HepG2 (cell line): ENCODE data around the gene BBS9. TPM values are rescaled to one million over a fixed set of nuclear protein-coding genes. Genes with fewer than 3 reads are reported as not detected.

Experiments
- ATAC-seq: fragments of 200-7000 bp; cut with Tn5 transposase; 3 replicates; pipeline ENCODE4 v1.9.1; 2020; ENCODE audit warnings: mild to moderate bottlenecking, moderate library complexity
- BruUV-seq: library from RNA; stranded (reverse); fragments of 400-500 nt; replicated peaks from 2 replicates; lab custom pipeline; 2021; lab: Mats Ljungman, UMichigan
- CTCF ChIA-PET: fragments of 300-600 bp; formaldehyde crosslinking; extraction: SDS; loops from one replicate; lab custom pipeline; 2021; ENCODE audit warnings: low total read pairs, inconsistent platforms, low intra/inter-chr PET ratio; lab: Yijun Ruan, JAX
- POLR2A ChIA-PET: fragments of 350-600 bp; sonication (Branson Sonifier 250); formaldehyde crosslinking; loops from one replicate; lab custom pipeline; 2020; ENCODE audit warnings: antibody characterized with exemption, inconsistent platforms; lab: Yijun Ruan, JAX
- DNase-seq: peaks from one replicate; pipeline ENCODE4 v3.0.0-alpha.2; 2015; ENCODE audit warnings: low spot score
- FAIRE-seq: peaks from 3 replicates; lab custom pipeline; 2011; peaks lifted over from hg19 to GRCh38; lab: Jason Lieb, UNC
- H2AFZ ChIP-seq: one replicate; pipeline ENCODE4 v1.6.1; 2011; ENCODE audit warnings: low read length, inconsistent platforms
- H3K27ac ChIP-seq: fragments of 300-600 bp; 3 replicates; pipeline ENCODE4 v1.8.0; 2011; ENCODE audit warnings: mixed run types, mild to moderate bottlenecking, mixed read lengths, low read length, inconsistent platforms; ENCODE audit not compliant: insufficient read depth; ENCODE audit errors: extremely low read length
- H3K27me3 ChIP-seq, 2 experiments: fragments of 200-600 bp in 1 of 2; 2 replicates in 1 of 2; 3 replicates in 1 of 2; pipeline versions ENCODE4 v1.6.0 to v1.8.0; 2011; ENCODE audit warnings: low read length in 2 of 2, mild to moderate bottlenecking in 2 of 2, moderate library complexity in 2 of 2, inconsistent platforms in 1 of 2; ENCODE audit not compliant: insufficient read depth in 2 of 2, control insufficient read depth in 1 of 2
- H3K36me3 ChIP-seq, 2 experiments: fragments of 200-600 bp in 1 of 2; replicated peaks in 1 of 2; 2 replicates in 1 of 2; 3 replicates in 1 of 2; pipeline versions ENCODE4 v1.5.1 to v1.8.0; 2011; ENCODE audit warnings: low read length in 2 of 2, inconsistent platforms in 1 of 2; ENCODE audit not compliant: insufficient read depth in 2 of 2, control insufficient read depth in 1 of 2
- H3K4me1 ChIP-seq: 2 replicates; pipeline ENCODE4 v1.5.1; 2012; ENCODE audit warnings: low read length, inconsistent platforms; ENCODE audit not compliant: insufficient read depth
- H3K4me2 ChIP-seq: 2 replicates; pipeline ENCODE4 v1.6.0; 2011; ENCODE audit warnings: low read depth, low read length, inconsistent platforms
- H3K4me3 ChIP-seq, 3 experiments: fragments of 200-600 bp in 1 of 3; sonication (generic), shearing (Covaris generic) in 1 of 3; replicated peaks in 1 of 3; 2 replicates each; pipeline ENCODE4 v1.5.1; 2011 to 2016; ENCODE audit warnings: low read length in 3 of 3, inconsistent platforms in 2 of 3, low read depth in 2 of 3, mild to moderate bottlenecking in 2 of 3, control low read depth in 1 of 3, mixed read lengths in 1 of 3; ENCODE audit not compliant: insufficient read depth in 1 of 3
- H3K79me2 ChIP-seq: one replicate; pipeline ENCODE4 v1.6.1; 2011; ENCODE audit warnings: low read length, inconsistent platforms; ENCODE audit not compliant: insufficient read depth
- H3K9ac ChIP-seq: 2 replicates; pipeline ENCODE4 v1.6.0; 2011; ENCODE audit warnings: mild to moderate bottlenecking, low read depth, low read length, inconsistent platforms; ENCODE audit not compliant: insufficient read depth
- H3K9me3 ChIP-seq: 2 replicates; pipeline ENCODE4 v1.5.1; 2012; ENCODE audit warnings: mild to moderate bottlenecking, low read length
- H4K20me1 ChIP-seq: 2 replicates; pipeline ENCODE4 v1.6.0; 2011; ENCODE audit warnings: inconsistent platforms, mild to moderate bottlenecking, low read length, moderate library complexity; ENCODE audit not compliant: insufficient read depth
- CBX1 ChIP-seq: IDR thresholded peaks from one replicate; pipeline ENCODE4 v1.6.1; 2016; ENCODE audit warnings: antibody characterized with exemption, low read depth
- SMAD1 ChIP-seq: sonication (generic); formaldehyde crosslinking; IDR thresholded peaks from 2 replicates; pipeline ENCODE4 v1.4.0; 2020; ENCODE audit warnings: missing genetic modification reagents, low read depth, mild to moderate bottlenecking, borderline replicate concordance
- TCF7 ChIP-seq: sonication (generic); IDR thresholded peaks from 2 replicates; pipeline ENCODE4 v1.6.1; 2016; ENCODE audit warnings: antibody characterized with exemption, low read depth
- ZNF101 ChIP-seq: sonication (generic); formaldehyde crosslinking; IDR thresholded peaks from 2 replicates; pipeline ENCODE4 v1.4.0; 2020; ENCODE audit warnings: mild to moderate bottlenecking, low read depth, missing genetic modification reagents, borderline replicate concordance
- ZNF235 ChIP-seq: sonication (generic); formaldehyde crosslinking; IDR thresholded peaks from 2 replicates; pipeline ENCODE4 v1.8.1; 2023; ENCODE audit warnings: mild to moderate bottlenecking, missing genetic modification reagents, borderline replicate concordance
- ZNF441 ChIP-seq: sonication (generic); formaldehyde crosslinking; IDR thresholded peaks from 2 replicates; pipeline ENCODE4 v1.7.0; 2021; ENCODE audit warnings: missing genetic modification reagents, borderline replicate concordance
- ZNF660 ChIP-seq: sonication (generic); formaldehyde crosslinking; IDR thresholded peaks from 2 replicates; pipeline ENCODE4 v1.5.1; 2020; ENCODE audit warnings: mild to moderate bottlenecking, low read depth, missing genetic modification reagents, borderline replicate concordance
- WGBS: methylation state at CpG from one replicate; pipeline ENCODE4 v1.1.6; 2017; ENCODE audit warnings: low lambda C conversion rate; 5-methylcytosine and 5-hydroxymethylcytosine counted together
- in situ Hi-C: cut with HindIII; loops from 2 replicates; pipeline ENCODE4 v1.10.0; 2017; ENCODE audit warnings: low pct_unique_long_range_greater_than_20kb; ENCODE audit not compliant: extremely low pct_ligation_motif_present
- intact Hi-C: fragments of 100-400 bp; cut with micrococcal nuclease; formaldehyde crosslinking; loops from one replicate; pipeline ENCODE4 v1.10.0; 2022; ENCODE audit not compliant: unreplicated experiment
- polyA plus RNA-seq, 8 experiments: library from polyadenylated mRNA; depleted of rRNA in 3 of 8; stranded (reverse) in 7 of 8; unstranded in 1 of 8; fragments of >200 nt; fragmentation: Illumina TruSeq in 4 of 8; extraction: Trizol in 4 of 8; gene quantifications; 2 replicates each; pipeline versions ENCODE4 v1.2.1 to v1.2.3, GENCODE V29; 2011 to 2016; ENCODE audit warnings: low read depth in 4 of 8, missing spikeins in 1 of 8, mixed read lengths in 1 of 8; ENCODE audit not compliant: insufficient read depth in 1 of 8
- total RNA-seq, 5 experiments: library from RNA; depleted of rRNA; stranded (reverse); fragments of >200 nt; fragmentation: Illumina TruSeq; extraction: Trizol; gene quantifications; 2 replicates each; pipeline ENCODE4 v1.2.3, GENCODE V29; 2016; ENCODE audit warnings: low read depth in 1 of 5
- TF ChIP-seq, protein P1 (sequence below): sonication (generic); formaldehyde crosslinking; IDR thresholded peaks from 2 replicates; pipeline ENCODE4 v1.8.1; 2023; ENCODE audit warnings: mild to moderate bottlenecking, missing genetic modification reagents
- TF ChIP-seq, protein P2 (sequence below): sonication (generic); formaldehyde crosslinking; IDR thresholded peaks from 2 replicates; pipeline ENCODE4 v1.5.0; 2020; ENCODE audit warnings: mild to moderate bottlenecking, missing genetic modification reagents
- TF ChIP-seq, protein P3 (sequence below): sonication (generic); formaldehyde crosslinking; IDR thresholded peaks from 2 replicates; pipeline ENCODE4 v1.4.0; 2020; ENCODE audit warnings: mild to moderate bottlenecking, low read depth, missing genetic modification reagents
- TF ChIP-seq, protein P4 (sequence below): sonication (generic); formaldehyde crosslinking; IDR thresholded peaks from 2 replicates; pipeline ENCODE4 v1.9.0; 2022; ENCODE audit warnings: low read depth, missing genetic modification reagents

The BBS9 gene
- total and polyA plus RNA-seq, 2 of the 13 experiments (the other 11 are each of a cell fraction or from before 2014, with no cell fraction given), result 5.1 to 7.8 TPM

DNA sequence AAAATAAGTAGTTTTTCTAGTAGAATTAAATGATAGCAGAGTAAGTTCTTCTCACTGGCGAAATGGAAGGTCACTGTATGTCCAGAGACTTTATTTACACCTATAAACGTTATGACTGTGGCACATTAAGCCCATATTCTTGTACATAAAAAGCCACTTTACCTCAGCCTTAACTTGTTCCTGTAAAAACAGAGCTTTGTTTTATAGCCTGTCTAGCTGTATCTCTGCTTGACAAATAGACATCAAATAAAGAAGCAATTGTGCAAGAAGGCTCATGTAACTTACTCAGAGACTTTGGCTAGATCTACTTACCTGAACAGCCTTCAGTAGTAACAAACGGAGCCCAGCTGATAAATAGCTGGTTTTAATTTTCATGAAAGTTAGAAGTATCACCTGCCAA, 451.9 kb downstream of the BBS9 start:
- Histone ChIP-seq H3K4me3 (no peak overlapping the region), H3K27me3 (no peaks in the 10 kb centered on the region), H3K79me2 (no peaks in the 10 kb centered on the region), H4K20me1 (no peaks in the 10 kb centered on the region), H3K27ac (no peak overlapping the region), H3K4me2 (no peak overlapping the region), H3K9ac (no peak overlapping the region), H3K4me1 (no peaks in the 10 kb centered on the region), H3K36me3 (no peaks in the 10 kb centered on the region), H2AFZ (no peak overlapping the region), H3K9me3 (no peaks in the 10 kb centered on the region)
- ATAC-seq (no peak), DNase-seq (no peak), FAIRE-seq (no peak)
- in situ Hi-C loops, result no loop called here
- ChIA-PET CTCF (no interaction called here), POLR2A (no interaction called here)
- 9% methylated on average over 3 of the region's 3 CpGs for WGBS
- BruUV-seq, result no TSS peak
- intact Hi-C loops, result loop anchor here (5.0 kb wide), 1 partner anchor 34 kb away; no protein-coding TSS in a partner anchor
- TF ChIP-seq SMAD1 (CRISPR knock-in tag) (no peak), ZNF660 (CRISPR knock-in tag) (no peak), TCF7 (no peak), ZNF235 (no peak), ZNF441 (CRISPR knock-in tag) (no peak)
- TF ChIP-seq, protein P1, sequence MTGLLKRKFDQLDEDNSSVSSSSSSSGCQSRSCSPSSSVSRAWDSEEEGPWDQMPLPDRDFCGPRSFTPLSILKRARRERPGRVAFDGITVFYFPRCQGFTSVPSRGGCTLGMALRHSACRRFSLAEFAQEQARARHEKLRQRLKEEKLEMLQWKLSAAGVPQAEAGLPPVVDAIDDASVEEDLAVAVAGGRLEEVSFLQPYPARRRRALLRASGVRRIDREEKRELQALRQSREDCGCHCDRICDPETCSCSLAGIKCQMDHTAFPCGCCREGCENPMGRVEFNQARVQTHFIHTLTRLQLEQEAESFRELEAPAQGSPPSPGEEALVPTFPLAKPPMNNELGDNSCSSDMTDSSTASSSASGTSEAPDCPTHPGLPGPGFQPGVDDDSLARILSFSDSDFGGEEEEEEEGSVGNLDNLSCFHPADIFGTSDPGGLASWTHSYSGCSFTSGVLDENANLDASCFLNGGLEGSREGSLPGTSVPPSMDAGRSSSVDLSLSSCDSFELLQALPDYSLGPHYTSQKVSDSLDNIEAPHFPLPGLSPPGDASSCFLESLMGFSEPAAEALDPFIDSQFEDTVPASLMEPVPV (CRISPR knock-in tag), result no peak

DNA sequence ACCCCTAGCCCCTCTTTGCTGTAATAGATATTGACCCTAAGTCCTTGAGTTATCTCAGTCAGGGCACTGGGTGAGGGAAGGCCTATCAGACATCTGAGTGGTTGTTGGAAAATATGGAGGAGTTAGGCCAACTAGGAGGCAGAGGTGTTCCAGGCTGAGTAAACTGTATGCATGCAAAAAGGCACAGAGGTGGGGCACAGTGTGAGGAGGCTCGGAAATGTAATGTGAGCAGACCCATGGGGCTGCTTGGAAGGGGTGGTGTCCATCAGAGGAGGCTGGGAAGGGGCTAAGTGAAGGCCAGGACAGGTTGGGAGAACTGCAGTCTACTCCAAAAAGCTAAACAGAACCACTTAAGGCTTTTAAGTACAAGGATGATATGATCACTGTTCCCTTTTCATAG, 452.7 kb downstream of the BBS9 start:
- Histone ChIP-seq H3K27ac (no peak overlapping the region), H3K4me1 (no peaks in the 10 kb centered on the region), H3K9me3 (no peaks in the 10 kb centered on the region), H3K36me3 (no peaks in the 10 kb centered on the region), H3K9ac (no peak overlapping the region), H2AFZ (no peak overlapping the region), H3K79me2 (no peaks in the 10 kb centered on the region), H4K20me1 (no peaks in the 10 kb centered on the region), H3K27me3 (no peaks in the 10 kb centered on the region), H3K4me2 (no peak overlapping the region), H3K4me3 (no peak overlapping the region)
- intact Hi-C loops, result loop anchor here (5.0 kb wide), 1 partner anchor 35 kb away; no protein-coding TSS in a partner anchor
- FAIRE-seq (no peak), DNase-seq (no peak), ATAC-seq (no peak)
- no TSS peak for BruUV-seq
- in situ Hi-C loops, result no loop called here
- POLR2A ChIA-PET, result no interaction called here
- CTCF ChIA-PET, result no interaction called here
- WGBS, result 21% methylated on average over 1 of the region's 1 CpG
- TF ChIP-seq, protein P2, sequence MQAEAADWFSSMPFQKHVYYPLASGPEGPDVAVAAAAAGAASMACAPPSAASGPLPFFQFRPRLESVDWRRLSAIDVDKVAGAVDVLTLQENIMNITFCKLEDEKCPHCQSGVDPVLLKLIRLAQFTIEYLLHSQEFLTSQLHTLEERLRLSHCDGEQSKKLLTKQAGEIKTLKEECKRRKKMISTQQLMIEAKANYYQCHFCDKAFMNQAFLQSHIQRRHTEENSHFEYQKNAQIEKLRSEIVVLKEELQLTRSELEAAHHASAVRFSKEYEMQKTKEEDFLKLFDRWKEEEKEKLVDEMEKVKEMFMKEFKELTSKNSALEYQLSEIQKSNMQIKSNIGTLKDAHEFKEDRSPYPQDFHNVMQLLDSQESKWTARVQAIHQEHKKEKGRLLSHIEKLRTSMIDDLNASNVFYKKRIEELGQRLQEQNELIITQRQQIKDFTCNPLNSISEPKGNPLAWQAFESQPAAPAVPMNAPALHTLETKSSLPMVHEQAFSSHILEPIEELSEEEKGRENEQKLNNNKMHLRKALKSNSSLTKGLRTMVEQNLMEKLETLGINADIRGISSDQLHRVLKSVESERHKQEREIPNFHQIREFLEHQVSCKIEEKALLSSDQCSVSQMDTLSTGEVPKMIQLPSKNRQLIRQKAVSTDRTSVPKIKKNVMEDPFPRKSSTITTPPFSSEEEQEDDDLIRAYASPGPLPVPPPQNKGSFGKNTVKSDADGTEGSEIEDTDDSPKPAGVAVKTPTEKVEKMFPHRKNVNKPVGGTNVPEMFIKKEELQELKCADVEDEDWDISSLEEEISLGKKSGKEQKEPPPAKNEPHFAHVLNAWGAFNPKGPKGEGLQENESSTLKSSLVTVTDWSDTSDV (CRISPR knock-in tag), result no peak
- TF ChIP-seq, protein P3, sequence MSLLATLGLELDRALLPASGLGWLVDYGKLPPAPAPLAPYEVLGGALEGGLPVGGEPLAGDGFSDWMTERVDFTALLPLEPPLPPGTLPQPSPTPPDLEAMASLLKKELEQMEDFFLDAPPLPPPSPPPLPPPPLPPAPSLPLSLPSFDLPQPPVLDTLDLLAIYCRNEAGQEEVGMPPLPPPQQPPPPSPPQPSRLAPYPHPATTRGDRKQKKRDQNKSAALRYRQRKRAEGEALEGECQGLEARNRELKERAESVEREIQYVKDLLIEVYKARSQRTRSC (CRISPR knock-in tag), result no peak
- TF ChIP-seq ZNF101 (no peak), CBX1 (no peak)
- TF ChIP-seq, protein P4, sequence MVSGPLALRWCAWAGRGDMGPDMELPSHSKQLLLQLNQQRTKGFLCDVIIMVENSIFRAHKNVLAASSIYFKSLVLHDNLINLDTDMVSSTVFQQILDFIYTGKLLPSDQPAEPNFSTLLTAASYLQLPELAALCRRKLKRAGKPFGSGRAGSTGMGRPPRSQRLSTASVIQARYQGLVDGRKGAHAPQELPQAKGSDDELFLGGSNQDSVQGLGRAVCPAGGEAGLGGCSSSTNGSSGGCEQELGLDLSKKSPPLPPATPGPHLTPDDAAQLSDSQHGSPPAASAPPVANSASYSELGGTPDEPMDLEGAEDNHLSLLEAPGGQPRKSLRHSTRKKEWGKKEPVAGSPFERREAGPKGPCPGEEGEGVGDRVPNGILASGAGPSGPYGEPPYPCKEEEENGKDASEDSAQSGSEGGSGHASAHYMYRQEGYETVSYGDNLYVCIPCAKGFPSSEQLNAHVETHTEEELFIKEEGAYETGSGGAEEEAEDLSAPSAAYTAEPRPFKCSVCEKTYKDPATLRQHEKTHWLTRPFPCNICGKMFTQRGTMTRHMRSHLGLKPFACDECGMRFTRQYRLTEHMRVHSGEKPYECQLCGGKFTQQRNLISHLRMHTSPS (CRISPR knock-in tag), result no peak
